GM18507 (cell line): ENCODE measurements around the gene SH3BGRL3.

Source experiments
- DNase-seq: peaks from one replicate; pipeline ENCODE4 v3.0.0; 2011; ENCODE audit warnings: low read depth; ENCODE audit not compliant: insufficient read length; ENCODE audit errors: extremely low spot score
- FAIRE-seq: peaks from 2 replicates; lab custom pipeline; 2011; peaks lifted over from hg19 to GRCh38; lab: Jason Lieb, UNC

The SH3BGRL3 gene

DNA sequence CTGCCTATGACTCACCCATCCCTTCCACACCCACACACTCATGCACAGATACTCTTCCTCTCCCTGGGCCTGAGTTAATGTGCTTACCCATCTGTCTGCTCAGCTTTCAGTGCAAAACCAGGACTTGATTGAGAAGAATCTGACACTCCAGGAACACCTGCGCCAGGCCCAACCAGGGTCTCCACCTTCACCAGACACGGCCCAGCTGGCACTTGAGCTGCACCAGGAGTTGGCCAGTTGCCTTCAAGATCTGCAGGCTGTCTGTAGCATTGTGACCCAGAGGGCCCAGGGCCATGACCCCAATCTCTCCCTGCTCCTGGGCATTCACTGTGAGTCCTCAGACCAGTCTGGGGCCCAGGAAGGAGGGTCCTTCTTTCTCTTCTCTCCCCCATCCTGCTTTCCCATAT, 3.5 kb upstream of the SH3BGRL3 start:
- no peak for DNase-seq
- no peak for FAIRE-seq

DNA sequence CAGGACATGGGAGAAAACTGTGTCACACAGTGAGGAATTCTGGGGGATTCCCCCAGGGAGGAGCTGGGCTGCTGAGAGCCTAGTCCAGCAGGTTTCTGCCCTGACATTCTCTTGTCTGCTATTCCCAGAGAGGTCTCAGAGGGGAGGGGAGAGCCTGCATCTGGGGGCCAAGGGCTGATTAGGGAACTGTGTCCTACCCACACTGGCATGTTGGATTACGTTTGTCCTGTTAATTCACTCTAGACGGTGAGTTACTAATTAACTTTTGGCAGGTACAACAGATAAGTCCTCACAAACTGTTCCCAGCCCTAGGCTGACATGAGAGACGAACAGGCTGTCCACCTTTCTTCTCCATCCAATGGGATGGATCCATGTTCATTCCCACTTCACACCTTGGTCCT, 2.6 kb upstream of the SH3BGRL3 start:
- no peak for DNase-seq
- no peak for FAIRE-seq

DNA sequence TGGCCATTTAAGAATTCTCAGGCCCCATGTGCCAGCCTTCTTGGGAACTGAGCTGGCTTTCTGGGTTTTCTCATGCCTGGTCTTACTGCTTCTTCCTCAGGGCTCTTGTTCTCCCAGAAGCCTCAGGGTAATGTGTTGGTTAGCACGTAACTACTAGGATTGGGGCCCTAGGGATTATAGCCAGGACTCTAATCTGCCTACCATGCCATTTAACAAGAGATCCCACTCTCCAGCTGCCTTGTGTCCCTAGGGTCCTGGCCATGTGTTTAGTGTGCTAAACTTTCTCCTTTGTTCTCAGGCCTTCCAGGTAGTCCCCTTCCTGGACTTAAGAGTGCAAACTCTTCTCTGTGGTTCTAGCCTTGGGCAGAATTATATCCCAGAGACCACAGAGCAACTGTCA, 2.2 kb upstream of the SH3BGRL3 start:
- DNase-seq (no peak), FAIRE-seq (no peak)

DNA sequence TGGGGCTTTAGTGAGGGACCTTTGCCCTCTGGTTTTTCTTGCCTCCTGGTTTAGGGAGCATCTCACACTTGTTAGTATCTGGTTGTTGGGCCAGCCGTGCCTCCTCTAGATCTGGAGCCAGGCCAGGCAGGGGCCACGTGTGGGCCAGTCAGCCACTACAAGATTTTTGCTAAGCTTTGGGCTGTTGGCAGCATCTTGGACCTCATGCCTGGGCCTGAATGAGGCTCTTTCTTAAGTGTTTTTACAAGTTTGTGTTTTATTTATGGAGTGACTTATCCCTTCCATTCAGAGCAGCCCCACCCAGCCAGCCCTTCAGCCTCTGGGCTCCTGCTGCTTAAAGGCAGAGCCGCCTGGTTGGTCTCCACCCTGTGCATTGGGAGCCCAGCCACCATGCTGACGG, 1.6 kb upstream of the SH3BGRL3 start:
- DNase-seq (no peak), FAIRE-seq (no peak)

DNA sequence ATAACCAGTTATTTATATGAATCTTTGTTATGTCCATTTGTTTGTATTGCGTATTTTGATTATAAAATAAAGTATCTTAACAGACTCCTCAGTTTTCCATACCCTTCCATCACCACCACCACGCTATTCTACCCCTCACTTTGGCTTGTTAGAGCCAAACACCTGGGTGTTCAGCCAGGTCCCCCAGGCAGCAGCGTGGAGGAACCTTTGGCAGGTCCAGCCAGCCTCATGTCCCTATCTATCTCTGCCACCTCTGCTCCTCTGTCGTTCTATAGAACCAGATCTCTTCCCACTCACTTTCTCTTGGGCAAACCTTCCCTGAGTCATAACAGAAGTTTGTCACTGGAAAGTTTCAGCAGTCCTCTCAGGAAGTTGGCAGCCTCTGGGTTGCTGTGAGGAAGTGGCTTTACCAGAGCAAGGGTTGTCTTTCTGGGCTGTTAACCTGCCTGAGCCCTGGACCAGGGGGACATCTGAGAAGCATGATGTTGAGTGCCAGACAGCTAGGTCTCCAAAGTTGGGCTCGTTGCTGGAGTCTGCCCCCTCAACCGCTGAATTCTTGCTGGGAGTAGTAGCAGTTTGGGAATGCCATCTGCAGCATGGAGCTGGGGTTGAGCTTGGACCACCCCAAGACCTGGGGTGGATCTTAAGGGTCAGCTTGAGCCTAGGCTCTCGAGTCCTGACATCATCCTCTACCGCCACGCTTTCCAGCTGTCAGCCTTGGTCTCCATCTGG, 996 bp upstream of the SH3BGRL3 start:
- DNase-seq (no peak), FAIRE-seq (no peak)

DNA sequence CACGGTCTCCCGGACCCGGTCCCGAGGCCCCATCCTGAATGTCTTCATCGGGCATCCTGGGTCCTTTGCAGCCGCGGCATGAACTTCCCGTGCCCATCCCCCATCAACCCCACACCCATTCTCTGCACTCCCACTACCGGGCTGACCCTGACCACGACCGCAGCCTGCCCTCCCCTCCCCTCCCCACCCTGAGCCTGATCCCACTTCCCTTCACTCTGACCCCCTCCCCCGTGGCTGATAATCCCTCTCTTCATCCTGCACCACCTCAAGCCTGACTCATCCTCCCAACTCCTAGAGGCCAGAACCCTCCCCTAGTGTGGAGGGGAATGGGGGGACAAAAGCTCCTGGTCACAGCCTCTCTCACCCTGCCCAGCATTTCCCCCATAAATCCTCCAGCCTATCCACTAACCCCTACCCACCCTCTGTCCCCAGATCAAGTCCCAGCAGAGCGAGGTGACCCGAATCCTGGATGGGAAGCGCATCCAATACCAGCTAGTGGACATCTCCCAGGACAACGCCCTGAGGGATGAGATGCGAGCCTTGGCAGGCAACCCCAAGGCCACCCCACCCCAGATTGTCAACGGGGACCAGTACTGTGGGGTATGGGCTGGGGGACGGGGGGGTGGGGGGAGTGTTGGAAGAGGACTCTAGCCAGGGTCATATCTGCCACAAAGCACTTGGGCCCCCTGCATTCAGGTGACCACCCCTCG, 602 bp downstream of the SH3BGRL3 start:
- DNase-seq (no peak), FAIRE-seq (no peak)

DNA sequence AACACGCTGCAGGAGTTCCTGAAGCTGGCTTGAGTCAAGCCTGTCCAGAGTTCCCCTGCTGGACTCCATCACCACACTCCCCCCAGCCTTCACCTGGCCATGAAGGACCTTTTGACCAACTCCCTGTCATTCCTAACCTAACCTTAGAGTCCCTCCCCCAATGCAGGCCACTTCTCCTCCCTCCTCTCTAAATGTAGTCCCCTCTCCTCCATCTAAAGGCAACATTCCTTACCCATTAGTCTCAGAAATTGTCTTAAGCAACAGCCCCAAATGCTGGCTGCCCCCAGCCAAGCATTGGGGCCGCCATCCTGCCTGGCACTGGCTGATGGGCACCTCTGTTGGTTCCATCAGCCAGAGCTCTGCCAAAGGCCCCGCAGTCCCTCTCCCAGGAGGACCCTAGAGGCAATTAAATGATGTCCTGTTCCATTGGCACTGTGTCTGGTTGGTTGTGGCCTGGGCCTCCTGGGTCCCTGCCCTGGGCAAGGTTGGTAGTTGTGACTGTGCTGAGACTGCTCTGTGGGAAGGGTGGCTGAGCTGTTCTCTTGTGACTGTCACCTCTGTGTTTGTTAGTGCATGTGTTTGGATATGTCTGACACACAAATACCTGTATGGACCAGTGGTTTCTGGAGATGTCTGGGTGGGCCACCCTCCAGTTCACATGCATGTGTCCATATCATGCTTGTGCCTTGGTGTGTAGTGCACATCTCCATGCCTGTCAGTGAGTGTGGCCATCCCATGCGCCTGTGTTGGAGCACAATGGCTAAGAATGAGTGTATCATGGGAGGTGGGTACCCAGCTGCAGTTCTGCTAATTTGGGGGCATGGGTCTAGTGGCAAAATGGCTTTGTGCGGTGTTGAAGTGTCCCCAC, 1.4 kb downstream of the SH3BGRL3 start:
- no peak for FAIRE-seq
- no peak for DNase-seq

DNA sequence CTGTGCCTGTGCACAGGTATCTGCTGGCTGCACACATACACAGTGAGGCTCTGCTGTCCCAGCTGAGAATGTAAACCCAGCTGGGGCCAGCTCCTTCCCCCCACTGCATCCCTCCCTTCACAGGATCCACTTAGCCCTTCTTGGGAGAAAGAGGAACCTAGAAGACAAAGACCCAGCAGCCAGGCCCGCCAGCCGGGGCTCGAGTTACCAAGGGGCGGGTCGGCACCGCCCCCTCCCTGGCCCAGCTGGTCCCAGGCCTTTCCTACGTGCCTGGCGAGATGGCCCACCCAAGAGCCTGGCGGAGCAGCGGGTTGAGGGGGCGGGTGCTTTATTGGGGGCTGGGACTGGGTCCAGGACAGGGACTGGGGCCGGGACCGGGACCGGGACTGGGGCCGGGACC, 2.1 kb downstream of the SH3BGRL3 start:
- no peak for FAIRE-seq

DNA sequence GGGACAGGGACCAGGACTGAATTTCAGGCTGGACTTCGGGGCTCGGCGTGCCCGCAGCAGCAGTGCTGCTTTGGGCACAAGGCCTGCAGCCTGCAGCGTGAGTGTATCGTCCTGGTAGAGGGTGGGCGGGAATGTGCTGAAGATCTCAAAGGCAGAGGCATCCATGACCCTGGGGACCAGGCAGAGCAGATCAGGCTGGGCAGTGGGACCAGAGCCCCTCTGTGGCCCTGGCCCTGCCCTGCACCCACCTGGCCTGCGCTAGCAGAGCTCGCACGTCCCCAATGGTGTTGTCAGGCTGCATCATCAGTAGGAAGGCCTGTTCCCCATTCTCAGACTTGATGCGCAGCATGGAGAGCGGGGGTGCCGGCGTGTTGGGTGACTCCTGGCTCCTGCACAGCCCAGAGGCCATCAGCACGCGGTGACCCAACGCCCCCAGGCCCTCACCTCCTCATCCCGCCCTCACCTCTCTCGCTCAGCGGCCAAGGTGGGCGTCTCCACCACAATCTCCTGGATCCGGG, 2.6 kb downstream of the SH3BGRL3 start:
- FAIRE-seq (no peak), DNase-seq (no peak)

More for the DNA sequence above, 2.1 kb downstream of the SH3BGRL3 start:
- DNase-seq: no peak

DNA sequence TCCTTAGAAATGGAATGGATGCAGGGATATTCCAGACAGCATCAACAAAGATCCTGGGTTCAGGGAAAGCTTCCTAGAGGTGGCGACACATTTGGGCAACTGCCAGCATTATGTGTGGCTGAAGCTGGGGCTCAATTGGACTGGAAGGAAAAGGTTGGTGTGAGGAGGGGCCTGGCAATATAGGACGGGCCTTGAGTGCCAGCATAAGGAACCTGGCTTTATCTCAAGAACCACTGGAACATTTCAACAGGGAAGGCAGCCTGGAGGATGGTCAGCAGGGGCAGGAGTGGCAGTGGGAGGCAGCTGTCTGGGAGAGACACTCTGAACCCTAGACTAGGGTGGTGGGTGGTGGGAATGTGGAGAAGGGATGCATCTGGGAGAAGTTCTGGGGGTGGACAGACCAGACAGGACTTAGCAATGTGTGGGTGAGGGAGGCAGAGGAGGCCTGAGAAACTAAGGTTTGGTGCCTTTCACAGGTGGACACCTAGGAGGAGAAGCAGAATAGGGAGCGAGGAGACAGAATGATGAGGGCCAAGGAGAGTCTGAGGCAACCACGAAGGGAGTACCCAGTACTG, 3.5 kb downstream of the SH3BGRL3 start:
- FAIRE-seq: no peak
- no peak for DNase-seq

DNA sequence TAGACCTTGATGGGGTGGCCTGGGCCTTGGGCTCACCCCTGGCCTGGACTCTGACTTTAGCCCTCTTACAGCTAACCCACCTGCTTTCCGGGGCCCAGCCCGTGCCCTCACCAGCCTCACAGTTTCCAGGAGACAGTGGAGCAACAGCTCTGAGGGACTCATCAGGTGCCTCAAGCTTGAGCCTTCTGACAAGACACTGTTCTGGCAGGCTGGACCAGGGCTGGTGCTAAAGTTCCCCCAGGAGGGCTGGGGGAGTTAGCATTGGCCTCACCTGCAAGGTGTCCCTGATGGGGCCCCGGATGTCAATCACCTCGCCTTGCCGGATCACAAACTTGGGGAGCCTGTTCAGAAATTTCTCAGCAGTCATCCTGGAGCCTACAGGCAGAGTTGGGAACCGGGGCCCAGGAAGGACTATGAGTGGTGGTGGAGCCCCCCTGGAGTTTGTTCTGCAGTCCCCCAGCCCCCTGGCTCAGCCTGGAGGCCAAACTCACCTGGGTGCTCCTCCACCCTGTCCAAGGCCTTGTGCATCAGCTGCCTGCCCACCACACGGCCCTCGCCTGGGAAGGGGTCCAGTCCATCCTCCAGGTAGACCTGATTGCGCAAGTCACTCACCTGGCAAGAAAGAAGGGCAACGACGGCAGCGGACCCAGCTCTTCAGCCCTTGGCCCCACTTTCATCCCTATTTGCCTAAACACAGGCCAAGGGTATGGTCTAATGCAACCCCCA, 4.1 kb downstream of the SH3BGRL3 start:
- no peak for FAIRE-seq

DNA sequence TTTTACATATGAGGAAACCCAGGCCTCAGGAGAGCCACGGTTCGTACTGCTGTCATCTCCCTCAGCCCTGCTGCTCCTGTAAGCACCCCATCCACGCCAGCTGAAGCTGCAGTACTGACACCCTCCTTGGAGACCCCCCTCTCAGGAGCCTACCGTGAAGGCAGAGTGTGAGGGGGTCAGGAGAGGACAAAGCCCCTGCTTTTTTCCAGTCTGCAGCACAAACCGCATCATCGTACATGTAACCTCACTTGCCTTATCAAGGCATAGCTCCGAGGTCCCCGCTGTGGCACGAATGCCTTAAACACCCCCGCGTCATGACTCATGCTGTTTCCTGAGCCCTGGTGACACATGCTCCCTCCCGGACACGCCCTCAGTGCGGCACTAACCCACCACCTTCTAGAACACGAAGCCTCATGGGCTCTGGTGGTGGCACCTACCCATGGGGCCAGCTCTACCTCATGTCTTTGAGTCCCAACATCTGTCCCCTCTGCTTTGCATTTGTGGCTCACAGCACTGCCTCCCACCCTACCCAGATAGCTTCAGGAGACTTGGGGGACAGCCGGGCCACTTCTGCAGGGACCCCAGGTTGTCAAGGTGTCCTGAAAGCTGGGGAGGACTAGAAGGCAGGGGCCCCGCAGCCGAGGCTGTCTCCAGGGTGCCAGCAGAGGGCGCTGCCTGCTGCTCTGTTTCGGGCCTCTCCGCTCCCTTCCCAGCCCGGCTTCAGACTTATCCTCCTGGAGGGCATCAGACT, 4.9 kb downstream of the SH3BGRL3 start:
- DNase-seq: no peak

More for the DNA sequence above, 4.1 kb downstream of the SH3BGRL3 start:
- no peak for DNase-seq

DNA sequence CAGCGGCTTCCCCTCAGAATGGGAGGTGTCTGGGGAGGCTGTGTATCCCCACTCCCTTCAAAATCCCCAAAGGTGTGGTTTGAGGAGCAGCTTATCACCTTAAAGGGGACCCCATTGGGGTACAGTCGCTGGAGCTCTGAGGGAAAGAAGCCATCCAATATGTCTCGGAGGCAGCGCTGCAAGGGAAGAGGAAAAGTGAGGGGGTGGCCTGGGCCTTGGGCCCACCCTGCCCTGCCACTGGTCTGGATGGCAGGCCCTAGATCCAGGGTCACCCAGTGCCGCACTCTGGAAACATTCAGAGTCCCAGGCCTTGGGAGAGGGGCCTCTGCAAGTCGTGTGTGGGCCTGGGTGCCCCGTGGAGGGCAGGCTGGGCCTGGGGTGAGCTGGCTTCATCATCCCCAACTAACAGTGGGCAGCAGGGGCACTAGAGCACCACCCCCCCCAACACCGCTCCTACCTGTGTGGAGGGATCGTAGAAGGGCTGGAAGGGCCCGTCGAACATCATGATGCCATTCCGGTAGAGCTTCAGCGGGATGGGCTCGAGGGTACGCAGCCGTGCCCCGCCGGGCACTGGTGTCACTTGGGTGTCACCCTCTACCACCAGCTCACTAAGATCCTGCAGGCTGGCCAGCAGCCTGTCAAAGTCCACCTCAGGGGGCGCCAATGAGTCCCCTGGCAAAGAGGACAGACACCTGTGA, 5.6 kb downstream of the SH3BGRL3 start:
- DNase-seq: no peak
- peak; percentile 18 for FAIRE-seq

More for the DNA sequence above, 4.9 kb downstream of the SH3BGRL3 start:
- peak; percentile 68 for FAIRE-seq

DNA sequence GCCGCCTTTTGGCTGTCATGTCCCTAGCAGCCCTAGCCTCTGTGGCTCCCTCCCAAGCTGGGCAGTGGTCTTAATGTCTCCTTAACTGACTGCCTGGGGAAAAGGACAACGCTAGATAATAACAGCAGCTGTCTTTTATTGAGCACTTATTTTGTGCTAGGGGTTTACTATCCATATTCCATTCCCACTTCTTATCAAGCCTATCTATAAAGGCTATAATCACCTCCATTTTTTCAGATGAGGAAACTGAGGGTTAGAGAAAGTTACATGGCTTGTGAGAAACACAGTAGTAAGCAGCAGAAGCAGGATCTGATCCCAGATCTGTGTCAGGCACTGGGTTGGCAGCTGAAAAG, 6.2 kb downstream of the SH3BGRL3 start:
- DNase-seq (no peak), FAIRE-seq (no peak)

DNA sequence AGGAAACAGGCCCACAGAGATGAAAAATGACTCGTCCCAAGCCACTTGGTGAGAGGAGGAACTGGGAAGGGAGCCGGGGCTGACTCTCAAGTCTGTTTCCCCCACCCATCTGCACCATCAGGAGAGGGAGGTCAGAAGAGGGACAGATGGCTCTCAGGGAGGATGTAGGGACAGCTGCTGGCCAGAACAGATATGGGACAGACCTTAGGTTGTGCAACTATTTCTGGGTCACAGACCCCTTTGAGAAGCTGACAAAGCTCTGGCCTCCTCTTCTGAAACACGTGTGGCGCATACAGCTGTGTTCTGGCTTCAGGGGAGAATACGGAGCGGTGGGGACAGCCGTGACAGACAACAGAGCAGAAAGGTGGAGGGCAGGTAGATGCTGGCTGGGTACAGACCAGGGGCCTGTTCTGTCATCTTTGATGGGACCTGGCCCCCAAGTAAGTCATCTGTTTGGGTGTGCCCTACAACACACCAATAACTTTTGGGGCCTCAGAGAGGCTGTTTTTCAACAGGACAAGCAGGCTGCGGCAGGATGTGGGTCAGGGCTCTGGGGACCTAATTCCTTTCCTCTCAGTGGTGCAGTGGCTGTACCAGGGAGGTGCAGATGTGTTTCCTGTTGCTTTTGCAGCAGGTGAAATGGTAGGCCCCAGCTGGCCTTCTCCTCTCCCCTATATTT, 7.3 kb downstream of the SH3BGRL3 start:
- FAIRE-seq: peak; percentile 87
- no peak for DNase-seq

DNA sequence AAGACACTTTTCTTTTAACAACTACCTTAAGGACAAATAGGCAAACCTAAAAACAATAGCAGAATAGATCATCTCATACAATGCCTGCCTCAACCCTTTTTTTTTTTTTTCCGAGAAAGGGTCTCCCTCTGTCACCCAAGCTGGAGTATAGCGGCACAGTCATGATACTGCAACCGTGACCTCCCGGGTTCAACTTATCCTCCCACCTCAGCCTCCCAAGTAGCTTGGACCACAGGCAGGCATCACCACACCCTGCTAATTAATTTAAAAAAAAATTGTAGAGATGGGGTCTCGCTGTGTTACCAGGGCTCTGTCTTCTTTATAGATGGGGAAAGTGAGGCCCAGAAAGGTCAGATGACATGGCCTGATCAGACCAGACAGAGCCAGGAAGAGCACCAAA, 7.9 kb downstream of the SH3BGRL3 start:
- DNase-seq (no peak), FAIRE-seq (peak; percentile 41)

DNA sequence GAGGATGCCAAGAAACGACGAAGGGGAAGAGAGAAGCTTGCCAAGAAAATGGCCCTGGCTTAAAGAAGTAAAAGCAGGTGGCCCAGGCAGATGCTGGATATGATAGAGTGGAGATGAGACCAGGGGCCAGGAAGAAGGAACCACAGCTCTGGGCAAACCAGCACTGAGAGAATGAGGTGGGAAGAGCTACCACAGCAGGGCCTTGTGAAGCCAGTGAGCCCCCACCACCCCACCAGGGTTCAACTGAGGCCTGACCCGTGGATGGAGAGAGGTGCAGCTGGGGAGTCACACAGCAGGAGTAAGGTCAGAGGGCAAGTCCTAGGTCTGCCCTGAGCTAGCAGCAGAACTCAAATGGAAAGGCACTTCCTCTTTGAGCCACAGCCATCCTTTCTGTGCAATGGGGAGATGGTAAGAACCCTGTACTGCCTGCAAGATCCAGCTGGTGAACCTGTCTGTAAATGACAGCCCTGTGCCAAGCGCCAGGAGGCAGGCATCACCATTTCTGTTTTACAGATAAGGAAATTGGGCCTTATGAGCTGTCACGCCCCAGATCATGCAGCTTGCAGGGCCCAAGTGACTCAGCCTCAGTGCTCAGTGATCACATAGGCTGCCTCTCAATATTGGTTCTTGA, 8.5 kb downstream of the SH3BGRL3 start:
- peak; percentile 59 for FAIRE-seq
- no peak for DNase-seq
